ENCODE data around the gene DEPDC1B. TPM values are rescaled to one million over a fixed set of nuclear protein-coding genes. Genes with fewer than 3 reads are reported as not detected.

Gene DEPDC1B
- total and polyA plus RNA-seq, 2 experiments from 2014 or later = 38.3 to 67.9 TPM

DNA sequence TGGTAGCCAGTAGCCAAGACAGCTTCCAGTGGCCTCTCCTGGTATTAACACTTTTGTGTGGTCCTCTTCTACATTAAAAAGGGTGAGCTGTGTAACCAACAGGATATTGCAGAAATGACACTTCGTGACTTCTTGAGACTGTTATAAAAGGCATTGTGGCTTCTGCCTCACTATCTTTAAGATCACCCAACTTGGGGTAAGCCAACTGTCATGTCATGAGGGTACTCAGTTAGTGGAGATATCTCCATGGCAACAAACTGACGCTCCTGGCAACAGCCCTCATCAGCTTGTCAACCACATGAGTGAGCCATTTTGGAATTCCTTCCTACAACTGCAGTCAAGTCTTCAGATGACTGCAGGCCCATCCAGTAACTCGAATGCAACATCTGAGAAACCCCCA is 121.7 kb downstream of the DEPDC1B start:
- H3K36me3 Mint-ChIP-seq (ENCODE audit: low read depth) = peaks cover 58% of the 10 kb centered on the region
- H3K27me3 Mint-ChIP-seq (ENCODE audit: insufficient read depth, low read depth, poor library complexity) = peaks cover 5% of the 10 kb centered on the region
- Histone ChIP-seq H3K36me3 (ENCODE audit: insufficient read depth) (peaks cover 9% of the 10 kb centered on the region; the same call in 1 of the 2 replicates), H3K27ac (ENCODE audit: low read depth) (no peak overlapping the region), H3K27me3 (ENCODE audit: insufficient read depth) (no peaks in the 10 kb centered on the region), H3K79me2 (replicated peaks; ENCODE audit: insufficient read depth) (no peaks in the 10 kb centered on the region), H3K4me3 (no peak overlapping the region), H3K4me1 (ENCODE audit: insufficient read depth) (no peaks in the 10 kb centered on the region), H3K4me2 (no peak overlapping the region), H4K20me1 (replicated peaks; ENCODE audit: insufficient read depth) (no peaks in the 10 kb centered on the region), H2AFZ (no peak overlapping the region), H3F3A (replicated peaks; ENCODE audit: low read depth) (no peaks in the 10 kb centered on the region), H3K9me2 (ENCODE audit: insufficient read depth) (no peaks in the 10 kb centered on the region; the same call in 1 of the 2 replicates)
- H3K27ac Mint-ChIP-seq = no peak overlapping the region
- DNase-seq (ENCODE audit: low spot score) (no peak), ATAC-seq (no peak)
- no peaks in the 10 kb centered on the region; the same call in 2 of the 3 replicates for H3K4me1 Mint-ChIP-seq
- TF ChIP-seq EZH2phosphoT487 (IDR thresholded peaks at IDR 0.05; ENCODE audit: unreplicated experiment) = no peak
- H3K4me3 Mint-ChIP-seq = no peak overlapping the region
- peaks cover 55% of the 10 kb centered on the region for H3K9me3 Mint-ChIP-seq

- Histone ChIP-seq H3K27ac (ENCODE audit: low read depth) (no peak overlapping the region), H3K36me3 (ENCODE audit: insufficient read depth) (peaks cover under 1% of the 10 kb centered on the region; the same call in 1 of the 2 replicates), H3K4me3 (no peak overlapping the region), H4K20me1 (replicated peaks; ENCODE audit: insufficient read depth) (no peaks in the 10 kb centered on the region), H2AFZ (no peak overlapping the region), H3K9me2 (ENCODE audit: insufficient read depth) (no peaks in the 10 kb centered on the region; the same call in 1 of the 2 replicates), H3K79me2 (replicated peaks; ENCODE audit: insufficient read depth) (no peaks in the 10 kb centered on the region), H3K4me1 (ENCODE audit: insufficient read depth) (no peaks in the 10 kb centered on the region), H3K27me3 (ENCODE audit: insufficient read depth) (no peaks in the 10 kb centered on the region), H3F3A (replicated peaks; ENCODE audit: low read depth) (no peaks in the 10 kb centered on the region), H3K4me2 (no peak overlapping the region)
- Mint-ChIP-seq H3K4me1 (no peaks in the 10 kb centered on the region; the same call in 2 of the 3 replicates), H3K4me3 (no peak overlapping the region), H3K9me3 (peaks cover 61% of the 10 kb centered on the region), H3K27ac (no peak overlapping the region), H3K36me3 (ENCODE audit: low read depth) (peaks cover 55% of the 10 kb centered on the region), H3K27me3 (ENCODE audit: insufficient read depth, low read depth, poor library complexity) (peaks cover 6% of the 10 kb centered on the region)
- TF ChIP-seq, protein P1, sequence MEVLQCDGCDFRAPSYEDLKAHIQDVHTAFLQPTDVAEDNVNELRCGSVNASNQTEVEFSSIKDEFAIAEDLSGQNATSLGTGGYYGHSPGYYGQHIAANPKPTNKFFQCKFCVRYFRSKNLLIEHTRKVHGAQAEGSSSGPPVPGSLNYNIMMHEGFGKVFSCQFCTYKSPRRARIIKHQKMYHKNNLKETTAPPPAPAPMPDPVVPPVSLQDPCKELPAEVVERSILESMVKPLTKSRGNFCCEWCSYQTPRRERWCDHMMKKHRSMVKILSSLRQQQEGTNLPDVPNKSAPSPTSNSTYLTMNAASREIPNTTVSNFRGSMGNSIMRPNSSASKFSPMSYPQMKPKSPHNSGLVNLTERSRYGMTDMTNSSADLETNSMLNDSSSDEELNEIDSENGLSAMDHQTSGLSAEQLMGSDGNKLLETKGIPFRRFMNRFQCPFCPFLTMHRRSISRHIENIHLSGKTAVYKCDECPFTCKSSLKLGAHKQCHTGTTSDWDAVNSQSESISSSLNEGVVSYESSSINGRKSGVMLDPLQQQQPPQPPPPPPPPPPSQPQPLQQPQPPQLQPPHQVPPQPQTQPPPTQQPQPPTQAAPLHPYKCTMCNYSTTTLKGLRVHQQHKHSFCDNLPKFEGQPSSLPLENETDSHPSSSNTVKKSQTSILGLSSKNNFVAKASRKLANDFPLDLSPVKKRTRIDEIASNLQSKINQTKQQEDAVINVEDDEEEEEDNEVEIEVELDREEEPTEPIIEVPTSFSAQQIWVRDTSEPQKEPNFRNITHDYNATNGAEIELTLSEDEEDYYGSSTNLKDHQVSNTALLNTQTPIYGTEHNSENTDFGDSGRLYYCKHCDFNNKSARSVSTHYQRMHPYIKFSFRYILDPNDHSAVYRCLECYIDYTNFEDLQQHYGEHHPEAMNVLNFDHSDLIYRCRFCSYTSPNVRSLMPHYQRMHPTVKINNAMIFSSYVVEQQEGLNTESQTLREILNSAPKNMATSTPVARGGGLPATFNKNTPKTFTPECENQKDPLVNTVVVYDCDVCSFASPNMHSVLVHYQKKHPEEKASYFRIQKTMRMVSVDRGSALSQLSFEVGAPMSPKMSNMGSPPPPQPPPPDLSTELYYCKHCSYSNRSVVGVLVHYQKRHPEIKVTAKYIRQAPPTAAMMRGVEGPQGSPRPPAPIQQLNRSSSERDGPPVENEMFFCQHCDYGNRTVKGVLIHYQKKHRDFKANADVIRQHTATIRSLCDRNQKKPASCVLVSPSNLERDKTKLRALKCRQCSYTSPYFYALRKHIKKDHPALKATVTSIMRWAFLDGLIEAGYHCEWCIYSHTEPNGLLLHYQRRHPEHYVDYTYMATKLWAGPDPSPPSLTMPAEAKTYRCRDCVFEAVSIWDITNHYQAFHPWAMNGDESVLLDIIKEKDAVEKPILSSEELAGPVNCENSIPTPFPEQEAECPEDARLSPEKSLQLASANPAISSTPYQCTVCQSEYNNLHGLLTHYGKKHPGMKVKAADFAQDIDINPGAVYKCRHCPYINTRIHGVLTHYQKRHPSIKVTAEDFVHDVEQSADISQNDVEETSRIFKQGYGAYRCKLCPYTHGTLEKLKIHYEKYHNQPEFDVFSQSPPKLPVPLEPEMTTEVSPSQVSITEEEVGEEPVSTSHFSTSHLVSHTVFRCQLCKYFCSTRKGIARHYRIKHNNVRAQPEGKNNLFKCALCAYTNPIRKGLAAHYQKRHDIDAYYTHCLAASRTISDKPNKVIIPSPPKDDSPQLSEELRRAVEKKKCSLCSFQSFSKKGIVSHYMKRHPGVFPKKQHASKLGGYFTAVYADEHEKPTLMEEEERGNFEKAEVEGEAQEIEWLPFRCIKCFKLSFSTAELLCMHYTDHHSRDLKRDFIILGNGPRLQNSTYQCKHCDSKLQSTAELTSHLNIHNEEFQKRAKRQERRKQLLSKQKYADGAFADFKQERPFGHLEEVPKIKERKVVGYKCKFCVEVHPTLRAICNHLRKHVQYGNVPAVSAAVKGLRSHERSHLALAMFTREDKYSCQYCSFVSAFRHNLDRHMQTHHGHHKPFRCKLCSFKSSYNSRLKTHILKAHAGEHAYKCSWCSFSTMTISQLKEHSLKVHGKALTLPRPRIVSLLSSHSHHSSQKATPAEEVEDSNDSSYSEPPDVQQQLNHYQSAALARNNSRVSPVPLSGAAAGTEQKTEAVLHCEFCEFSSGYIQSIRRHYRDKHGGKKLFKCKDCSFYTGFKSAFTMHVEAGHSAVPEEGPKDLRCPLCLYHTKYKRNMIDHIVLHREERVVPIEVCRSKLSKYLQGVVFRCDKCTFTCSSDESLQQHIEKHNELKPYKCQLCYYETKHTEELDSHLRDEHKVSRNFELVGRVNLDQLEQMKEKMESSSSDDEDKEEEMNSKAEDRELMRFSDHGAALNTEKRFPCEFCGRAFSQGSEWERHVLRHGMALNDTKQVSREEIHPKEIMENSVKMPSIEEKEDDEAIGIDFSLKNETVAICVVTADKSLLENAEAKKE (CRISPR knock-in tag; IDR thresholded peaks at IDR 0.05) = no peak
- no peak for TF ChIP-seq ZNF331 (CRISPR knock-in tag; IDR thresholded peaks at IDR 0.05; ENCODE audit: low read depth)
- TF ChIP-seq JUNB (IDR thresholded peaks at IDR 0.05; ENCODE audit: unreplicated experiment) = no peak
- TF ChIP-seq POLR2AphosphoS5 (IDR thresholded peaks at IDR 0.05; ENCODE audit: low read depth) = no peak
- TF ChIP-seq STAT1 (IDR thresholded peaks at IDR 0.05; ENCODE audit: unreplicated experiment) = no peak
- TF ChIP-seq, protein P2, sequence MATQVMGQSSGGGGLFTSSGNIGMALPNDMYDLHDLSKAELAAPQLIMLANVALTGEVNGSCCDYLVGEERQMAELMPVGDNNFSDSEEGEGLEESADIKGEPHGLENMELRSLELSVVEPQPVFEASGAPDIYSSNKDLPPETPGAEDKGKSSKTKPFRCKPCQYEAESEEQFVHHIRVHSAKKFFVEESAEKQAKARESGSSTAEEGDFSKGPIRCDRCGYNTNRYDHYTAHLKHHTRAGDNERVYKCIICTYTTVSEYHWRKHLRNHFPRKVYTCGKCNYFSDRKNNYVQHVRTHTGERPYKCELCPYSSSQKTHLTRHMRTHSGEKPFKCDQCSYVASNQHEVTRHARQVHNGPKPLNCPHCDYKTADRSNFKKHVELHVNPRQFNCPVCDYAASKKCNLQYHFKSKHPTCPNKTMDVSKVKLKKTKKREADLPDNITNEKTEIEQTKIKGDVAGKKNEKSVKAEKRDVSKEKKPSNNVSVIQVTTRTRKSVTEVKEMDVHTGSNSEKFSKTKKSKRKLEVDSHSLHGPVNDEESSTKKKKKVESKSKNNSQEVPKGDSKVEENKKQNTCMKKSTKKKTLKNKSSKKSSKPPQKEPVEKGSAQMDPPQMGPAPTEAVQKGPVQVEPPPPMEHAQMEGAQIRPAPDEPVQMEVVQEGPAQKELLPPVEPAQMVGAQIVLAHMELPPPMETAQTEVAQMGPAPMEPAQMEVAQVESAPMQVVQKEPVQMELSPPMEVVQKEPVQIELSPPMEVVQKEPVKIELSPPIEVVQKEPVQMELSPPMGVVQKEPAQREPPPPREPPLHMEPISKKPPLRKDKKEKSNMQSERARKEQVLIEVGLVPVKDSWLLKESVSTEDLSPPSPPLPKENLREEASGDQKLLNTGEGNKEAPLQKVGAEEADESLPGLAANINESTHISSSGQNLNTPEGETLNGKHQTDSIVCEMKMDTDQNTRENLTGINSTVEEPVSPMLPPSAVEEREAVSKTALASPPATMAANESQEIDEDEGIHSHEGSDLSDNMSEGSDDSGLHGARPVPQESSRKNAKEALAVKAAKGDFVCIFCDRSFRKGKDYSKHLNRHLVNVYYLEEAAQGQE (IDR thresholded peaks at IDR 0.05; ENCODE audit: unreplicated experiment) = no peak
- no peak for ATAC-seq
- no peak for DNase-seq (ENCODE audit: low spot score)
These were observed 122.8 kb downstream of the DEPDC1B start for GRCh38 chr5:60577116-60577515.

Data from GM23338 (cell line).